MM.1S (cell line): ENCODE data around the gene ATAD1.

Experiments used
- DNase-seq: peaks from one replicate; pipeline ENCODE4 v3.0.0-alpha.2; 2015
- H2AFZ ChIP-seq: fragments of 300-600 bp; sonication (generic); 2 replicates; pipeline ENCODE4 v1.6.0; 2016; ENCODE audit warnings: antibody characterized with exemption, low read length
- H3F3A ChIP-seq: fragments of 300-600 bp; sonication (generic); 2 replicates; pipeline ENCODE4 v1.6.1; 2016; ENCODE audit warnings: mild to moderate bottlenecking, antibody characterized with exemption, low read length, moderate library complexity, mixed read lengths; ENCODE audit not compliant: insufficient read depth
- H3K27ac ChIP-seq: fragments of 300-600 bp; sonication (generic); 2 replicates; pipeline ENCODE4 v1.5.1; 2016; ENCODE audit warnings: mild to moderate bottlenecking, low read length
- H3K27me3 ChIP-seq: fragments of 300-600 bp; sonication (generic); replicated peaks from 2 replicates; pipeline ENCODE4 v1.6.0; 2016; ENCODE audit warnings: low read length; ENCODE audit not compliant: insufficient read depth
- H3K36me3 ChIP-seq: fragments of 300-600 bp; sonication (generic); replicated peaks from 2 replicates; pipeline ENCODE4 v1.6.1; 2016; ENCODE audit warnings: mild to moderate bottlenecking, low read length, mixed read lengths; ENCODE audit not compliant: insufficient read depth
- H3K4me1 ChIP-seq: fragments of 300-600 bp; sonication (generic); 2 replicates; pipeline ENCODE4 v1.6.1; 2016; ENCODE audit warnings: low read length, mixed read lengths
- H3K4me2 ChIP-seq: fragments of 300-600 bp; sonication (generic); 2 replicates; pipeline ENCODE4 v1.6.0; 2016; ENCODE audit warnings: low read depth, low read length
- H3K4me3 ChIP-seq: fragments of 300-600 bp; sonication (generic); 2 replicates; pipeline ENCODE4 v1.5.1; 2016; ENCODE audit warnings: low read length, mixed read lengths
- H3K79me2 ChIP-seq: fragments of 300-600 bp; sonication (generic); 2 replicates; pipeline ENCODE4 v1.6.1; 2016; ENCODE audit warnings: mixed run types, low read length, mixed read lengths
- H3K9ac ChIP-seq: fragments of 300-600 bp; sonication (generic); 2 replicates; pipeline ENCODE4 v1.6.1; 2016; ENCODE audit warnings: low read length, mixed read lengths
- H3K9me2 ChIP-seq: fragments of 300-600 bp; sonication (generic); replicated peaks from 2 replicates; pipeline ENCODE4 v1.6.1; 2016; ENCODE audit warnings: mild to moderate bottlenecking, low read length, mixed read lengths; ENCODE audit not compliant: insufficient read depth
- H3K9me3 ChIP-seq: fragments of 300-600 bp; sonication (generic); replicated peaks from 2 replicates; pipeline ENCODE4 v1.6.1; 2016; ENCODE audit warnings: mild to moderate bottlenecking, low read length, mixed read lengths; ENCODE audit not compliant: insufficient read depth
- H4K20me1 ChIP-seq: fragments of 300-600 bp; sonication (generic); 2 replicates; pipeline ENCODE4 v1.6.1; 2016; ENCODE audit warnings: mild to moderate bottlenecking, low read length, moderate library complexity, mixed read lengths; ENCODE audit not compliant: insufficient read depth
- EZH2 ChIP-seq: fragments of 300-600 bp; sonication (generic); optimal IDR thresholded peaks from 2 replicates; pipeline ENCODE3; 2017; ENCODE audit warnings: low read depth, mild to moderate bottlenecking, antibody characterized with exemption, low read length, mixed read lengths
- EZH2phosphoT487 ChIP-seq: fragments of 300-600 bp; sonication (generic); IDR thresholded peaks from 2 replicates; pipeline ENCODE4 v1.6.1; 2018; ENCODE audit warnings: antibody characterized with exemption, low read length
- TF ChIP-seq, protein P1 (sequence below): fragments of 300-600 bp; sonication (generic); IDR thresholded peaks from 2 replicates; pipeline ENCODE4 v1.5.1; 2016; ENCODE audit warnings: antibody characterized with exemption, low read length, mixed read lengths

Gene ATAD1

DNA sequence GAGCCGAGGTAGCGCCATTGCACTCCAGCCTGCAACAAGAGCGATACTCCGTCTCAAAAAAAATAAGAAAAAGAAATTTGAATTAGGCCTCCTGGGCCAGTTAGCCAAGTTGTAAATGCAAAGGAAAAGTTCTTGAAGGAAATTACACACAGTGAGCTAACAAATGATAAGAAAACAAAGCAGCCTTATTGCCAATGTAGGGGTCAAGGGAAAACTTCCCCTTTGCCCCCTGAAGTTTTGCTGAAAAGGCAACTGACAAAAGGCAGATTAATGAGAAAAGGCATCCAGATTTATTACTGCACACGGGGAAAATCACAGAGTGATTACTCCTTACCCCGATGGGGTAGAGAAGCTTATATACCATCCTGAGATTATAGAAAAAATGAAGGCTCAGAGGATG is 88.1 kb downstream of the ATAD1 start:
- no peaks in the 10 kb centered on the region for H3K9me3 ChIP-seq
- no peaks in the 10 kb centered on the region for H3K79me2 ChIP-seq
- no peaks in the 10 kb centered on the region for H3K4me1 ChIP-seq
- H3K36me3 ChIP-seq = no peaks in the 10 kb centered on the region
- no peak overlapping the region for H3K4me3 ChIP-seq
- DNase-seq = no peak
- no peak overlapping the region for H3K9ac ChIP-seq
- no peaks in the 10 kb centered on the region for H3F3A ChIP-seq
- no peak overlapping the region for H3K4me2 ChIP-seq
- H4K20me1 ChIP-seq = no peaks in the 10 kb centered on the region
- no peaks in the 10 kb centered on the region for H3K27me3 ChIP-seq
- TF ChIP-seq EZH2phosphoT487 (no peak), EZH2 (no peak)
- TF ChIP-seq, protein P1, sequence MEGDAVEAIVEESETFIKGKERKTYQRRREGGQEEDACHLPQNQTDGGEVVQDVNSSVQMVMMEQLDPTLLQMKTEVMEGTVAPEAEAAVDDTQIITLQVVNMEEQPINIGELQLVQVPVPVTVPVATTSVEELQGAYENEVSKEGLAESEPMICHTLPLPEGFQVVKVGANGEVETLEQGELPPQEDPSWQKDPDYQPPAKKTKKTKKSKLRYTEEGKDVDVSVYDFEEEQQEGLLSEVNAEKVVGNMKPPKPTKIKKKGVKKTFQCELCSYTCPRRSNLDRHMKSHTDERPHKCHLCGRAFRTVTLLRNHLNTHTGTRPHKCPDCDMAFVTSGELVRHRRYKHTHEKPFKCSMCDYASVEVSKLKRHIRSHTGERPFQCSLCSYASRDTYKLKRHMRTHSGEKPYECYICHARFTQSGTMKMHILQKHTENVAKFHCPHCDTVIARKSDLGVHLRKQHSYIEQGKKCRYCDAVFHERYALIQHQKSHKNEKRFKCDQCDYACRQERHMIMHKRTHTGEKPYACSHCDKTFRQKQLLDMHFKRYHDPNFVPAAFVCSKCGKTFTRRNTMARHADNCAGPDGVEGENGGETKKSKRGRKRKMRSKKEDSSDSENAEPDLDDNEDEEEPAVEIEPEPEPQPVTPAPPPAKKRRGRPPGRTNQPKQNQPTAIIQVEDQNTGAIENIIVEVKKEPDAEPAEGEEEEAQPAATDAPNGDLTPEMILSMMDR = no peak
- no peak overlapping the region for H3K27ac ChIP-seq
- H3K9me2 ChIP-seq = no peaks in the 10 kb centered on the region
- H2AFZ ChIP-seq = no peak overlapping the region

DNA sequence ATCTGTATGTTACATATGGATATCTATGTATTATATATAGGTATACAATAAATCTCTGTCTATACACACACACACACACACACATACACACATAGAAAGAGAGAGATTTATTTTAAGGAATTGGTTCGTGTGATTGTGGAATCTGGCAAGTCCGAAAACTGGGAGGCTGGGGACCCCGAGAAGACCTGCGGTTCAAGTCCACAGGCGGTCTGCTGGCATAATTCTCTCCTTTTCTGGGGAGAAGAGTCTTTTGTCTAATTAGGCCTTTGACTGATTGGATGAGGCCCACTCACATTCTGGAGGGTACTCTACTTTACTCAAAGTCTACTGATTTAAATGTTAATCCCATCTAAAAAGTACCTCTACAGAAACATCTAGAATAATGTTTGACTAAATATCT is 93.2 kb downstream of the ATAD1 start:
- Histone ChIP-seq H3K4me3 (no peak overlapping the region), H3K27me3 (no peaks in the 10 kb centered on the region), H2AFZ (no peak overlapping the region), H3K27ac (no peak overlapping the region), H3K9me2 (no peaks in the 10 kb centered on the region), H3K4me2 (no peak overlapping the region), H3K4me1 (no peaks in the 10 kb centered on the region), H3K9me3 (no peaks in the 10 kb centered on the region), H3K36me3 (no peaks in the 10 kb centered on the region), H3K79me2 (no peaks in the 10 kb centered on the region), H3K9ac (no peak overlapping the region), H4K20me1 (no peaks in the 10 kb centered on the region), H3F3A (no peaks in the 10 kb centered on the region)
- DNase-seq = no peak
- no peak for TF ChIP-seq EZH2phosphoT487
- TF ChIP-seq EZH2 = no peak
- TF ChIP-seq, protein P1 = no peak

DNA sequence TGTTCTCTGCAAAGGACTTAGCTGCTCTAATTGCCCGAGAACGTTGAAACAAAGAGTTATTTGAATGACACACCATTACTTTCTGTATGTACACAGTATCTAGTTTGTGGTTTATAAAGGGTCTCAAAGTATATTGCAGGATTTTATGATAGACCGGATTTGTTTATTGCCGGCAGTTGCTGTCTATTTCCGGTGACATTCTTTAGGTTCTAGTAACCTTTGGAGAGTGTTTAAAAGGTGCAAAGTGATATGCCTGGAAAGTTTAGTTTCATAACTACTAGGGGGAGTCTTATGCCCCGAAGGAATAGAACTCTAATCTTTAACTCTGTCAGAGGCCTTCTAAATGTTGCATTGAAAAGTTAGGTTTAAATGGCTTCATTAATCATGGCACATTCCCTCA is 94.5 kb downstream of the ATAD1 start:
- Histone ChIP-seq H3K9ac (no peak overlapping the region), H3K4me3 (no peak overlapping the region), H3K4me1 (no peaks in the 10 kb centered on the region), H3K36me3 (no peaks in the 10 kb centered on the region), H4K20me1 (no peaks in the 10 kb centered on the region), H3K27ac (no peak overlapping the region), H3K79me2 (no peaks in the 10 kb centered on the region), H3K9me2 (no peaks in the 10 kb centered on the region), H2AFZ (no peak overlapping the region), H3K9me3 (no peaks in the 10 kb centered on the region), H3F3A (no peaks in the 10 kb centered on the region), H3K4me2 (no peak overlapping the region), H3K27me3 (no peaks in the 10 kb centered on the region)
- no peak for DNase-seq
- TF ChIP-seq, protein P1 = no peak
- no peak for TF ChIP-seq EZH2phosphoT487
- no peak for TF ChIP-seq EZH2
